Osteocyte (in vitro differentiated cells): Measurements from ENCODE around the gene RANBP1. TPM values are rescaled to one million over a fixed set of nuclear protein-coding genes. Genes with fewer than 3 reads are reported as not detected.

ENCODE experiments used
- DNase-seq: peaks from one replicate; pipeline ENCODE4 v3.0.0; 2021; ENCODE audit warnings: mixed read lengths; ENCODE audit not compliant: unreplicated experiment; ENCODE audit errors: extremely low spot score
- H3K27ac Mint-ChIP-seq: one replicate; pipeline ENCODE4 v1.8.0; 2021; ENCODE audit warnings: mild to moderate bottlenecking, mixed read lengths; ENCODE audit not compliant: unreplicated experiment
- H3K27me3 Mint-ChIP-seq: one replicate; pipeline ENCODE4 v1.8.0; 2021; ENCODE audit warnings: mixed read lengths; ENCODE audit not compliant: unreplicated experiment
- H3K36me3 Mint-ChIP-seq: one replicate; pipeline ENCODE4 v1.8.0; 2021; ENCODE audit warnings: mixed read lengths; ENCODE audit not compliant: unreplicated experiment
- H3K4me1 Mint-ChIP-seq: one replicate; pipeline ENCODE4 v1.8.0; 2021; ENCODE audit warnings: mixed read lengths; ENCODE audit not compliant: unreplicated experiment
- H3K4me3 Mint-ChIP-seq: one replicate; pipeline ENCODE4 v1.8.0; 2021; ENCODE audit warnings: mild to moderate bottlenecking, moderate library complexity, mixed read lengths; ENCODE audit not compliant: unreplicated experiment
- H3K9me3 Mint-ChIP-seq: one replicate; pipeline ENCODE4 v1.8.0; 2021; ENCODE audit warnings: mixed read lengths; ENCODE audit not compliant: unreplicated experiment
- total RNA-seq: library from RNA; stranded (reverse); gene quantifications from 2 replicates; pipeline ENCODE4 v1.2.1, GENCODE V29; 2021
- TF ChIP-seq, protein P1 (sequence below): fragments of 200-600 bp; sonication (generic); IDR thresholded peaks from 2 replicates; pipeline ENCODE4 v1.5.0; 2021; ENCODE audit warnings: antibody characterized with exemption, mild to moderate bottlenecking, moderate library complexity

Gene RANBP1
- total RNA-seq, 1 donor from 2014 or later: 104 TPM

DNA sequence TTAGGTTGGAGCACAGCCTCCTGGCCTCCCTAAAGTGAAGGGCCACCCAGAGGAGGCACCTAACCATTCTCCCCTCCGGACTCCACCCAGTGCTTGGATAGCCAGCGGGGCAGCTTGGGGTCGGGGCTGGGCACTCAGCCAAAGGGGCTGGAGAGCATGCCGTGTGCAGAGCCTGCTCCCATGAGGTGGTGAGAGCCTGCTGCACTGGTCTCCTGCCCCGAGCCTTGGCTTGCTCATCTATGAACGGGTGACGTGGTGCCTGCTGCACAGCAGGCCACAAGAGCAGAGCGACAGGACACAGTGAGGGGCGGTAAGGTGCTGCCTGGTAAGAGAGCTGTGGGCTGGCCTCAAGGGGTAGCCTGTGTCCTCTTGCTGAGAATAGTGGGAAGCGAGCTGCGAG lies 49.0 kb downstream of the RANBP1 start:
- DNase-seq: no peak
- Mint-ChIP-seq H3K27ac (no peak overlapping the region), H3K4me1 (no peaks in the 10 kb centered on the region), H3K27me3 (no peaks in the 10 kb centered on the region), H3K36me3 (no peaks in the 10 kb centered on the region), H3K4me3 (no peak overlapping the region), H3K9me3 (no peaks in the 10 kb centered on the region)
- TF ChIP-seq, protein P1, sequence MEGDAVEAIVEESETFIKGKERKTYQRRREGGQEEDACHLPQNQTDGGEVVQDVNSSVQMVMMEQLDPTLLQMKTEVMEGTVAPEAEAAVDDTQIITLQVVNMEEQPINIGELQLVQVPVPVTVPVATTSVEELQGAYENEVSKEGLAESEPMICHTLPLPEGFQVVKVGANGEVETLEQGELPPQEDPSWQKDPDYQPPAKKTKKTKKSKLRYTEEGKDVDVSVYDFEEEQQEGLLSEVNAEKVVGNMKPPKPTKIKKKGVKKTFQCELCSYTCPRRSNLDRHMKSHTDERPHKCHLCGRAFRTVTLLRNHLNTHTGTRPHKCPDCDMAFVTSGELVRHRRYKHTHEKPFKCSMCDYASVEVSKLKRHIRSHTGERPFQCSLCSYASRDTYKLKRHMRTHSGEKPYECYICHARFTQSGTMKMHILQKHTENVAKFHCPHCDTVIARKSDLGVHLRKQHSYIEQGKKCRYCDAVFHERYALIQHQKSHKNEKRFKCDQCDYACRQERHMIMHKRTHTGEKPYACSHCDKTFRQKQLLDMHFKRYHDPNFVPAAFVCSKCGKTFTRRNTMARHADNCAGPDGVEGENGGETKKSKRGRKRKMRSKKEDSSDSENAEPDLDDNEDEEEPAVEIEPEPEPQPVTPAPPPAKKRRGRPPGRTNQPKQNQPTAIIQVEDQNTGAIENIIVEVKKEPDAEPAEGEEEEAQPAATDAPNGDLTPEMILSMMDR: no peak

DNA sequence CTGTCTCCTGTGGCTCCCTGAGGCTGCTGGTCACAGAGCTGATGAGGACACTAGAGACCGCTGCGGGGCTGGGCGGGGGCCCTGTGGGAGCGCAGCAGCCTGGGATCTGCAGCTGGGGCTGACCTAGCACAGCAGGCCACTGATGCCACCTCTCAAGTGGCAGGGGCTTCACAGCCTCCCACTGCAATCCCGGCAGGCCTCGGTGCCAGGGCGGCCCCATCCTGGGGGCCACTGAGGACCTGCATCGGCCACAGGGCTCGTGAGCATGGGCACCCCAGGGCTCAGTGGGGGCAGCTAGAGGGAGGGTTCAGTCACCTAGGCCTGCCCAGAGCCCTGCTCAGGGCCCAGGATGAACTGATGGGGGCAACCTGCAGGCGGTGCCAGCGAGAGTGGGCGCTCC lies 49.5 kb downstream of the RANBP1 start:
- Mint-ChIP-seq H3K4me1 (no peaks in the 10 kb centered on the region), H3K9me3 (no peaks in the 10 kb centered on the region), H3K27me3 (peaks cover 2% of the 10 kb centered on the region), H3K27ac (no peak overlapping the region), H3K4me3 (no peak overlapping the region), H3K36me3 (no peaks in the 10 kb centered on the region)
- no peak for DNase-seq
- TF ChIP-seq, protein P1: no peak

DNA sequence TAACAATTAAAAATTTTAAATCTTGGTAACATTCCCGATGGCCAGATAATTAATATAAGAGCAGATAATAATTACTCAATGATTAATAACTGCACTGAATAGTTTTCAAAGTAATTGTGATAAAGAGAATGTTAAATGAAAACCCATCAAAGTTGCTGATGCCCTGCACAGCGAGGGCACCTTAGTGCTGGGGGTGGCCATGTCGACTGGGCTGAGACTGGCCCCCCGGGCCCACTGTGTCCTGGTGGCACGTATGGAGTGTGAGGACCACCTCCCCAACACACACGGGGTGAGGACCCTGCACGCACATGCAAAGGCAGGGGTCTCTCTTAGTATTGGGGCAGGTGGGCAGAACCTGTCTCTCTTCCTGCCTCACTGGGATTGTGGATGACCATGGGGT lies 50.0 kb downstream of the RANBP1 start:
- H3K36me3 Mint-ChIP-seq: no peaks in the 10 kb centered on the region
- H3K4me3 Mint-ChIP-seq: no peak overlapping the region
- H3K9me3 Mint-ChIP-seq: no peaks in the 10 kb centered on the region
- no peak overlapping the region for H3K27ac Mint-ChIP-seq
- peaks cover 2% of the 10 kb centered on the region for H3K27me3 Mint-ChIP-seq
- TF ChIP-seq, protein P1: no peak
- H3K4me1 Mint-ChIP-seq: no peaks in the 10 kb centered on the region
- no peak for DNase-seq

DNA sequence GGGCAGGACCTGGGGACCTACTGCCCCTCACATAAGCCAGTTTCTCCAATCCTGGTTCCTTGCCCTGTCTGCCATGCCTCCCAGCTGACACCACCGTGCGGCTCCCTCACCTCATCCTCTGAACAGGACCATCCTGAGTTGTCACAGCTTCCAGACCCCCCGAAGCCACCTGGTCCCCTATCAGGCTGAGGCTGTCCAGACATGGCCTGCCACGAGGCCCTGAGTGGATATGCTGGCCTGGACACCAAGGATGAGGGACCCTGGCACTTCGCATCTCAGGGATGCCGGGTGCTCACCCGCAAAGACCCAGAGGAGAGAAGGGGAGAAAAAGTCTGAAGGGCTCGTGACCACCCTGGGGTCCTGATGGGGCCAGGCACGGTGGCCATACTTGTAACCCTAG lies 50.8 kb downstream of the RANBP1 start:
- Mint-ChIP-seq H3K27me3 (peaks cover 2% of the 10 kb centered on the region), H3K4me1 (no peaks in the 10 kb centered on the region), H3K4me3 (no peak overlapping the region), H3K27ac (no peak overlapping the region), H3K9me3 (no peaks in the 10 kb centered on the region), H3K36me3 (no peaks in the 10 kb centered on the region)
- no peak for DNase-seq
- TF ChIP-seq, protein P1: no peak

DNA sequence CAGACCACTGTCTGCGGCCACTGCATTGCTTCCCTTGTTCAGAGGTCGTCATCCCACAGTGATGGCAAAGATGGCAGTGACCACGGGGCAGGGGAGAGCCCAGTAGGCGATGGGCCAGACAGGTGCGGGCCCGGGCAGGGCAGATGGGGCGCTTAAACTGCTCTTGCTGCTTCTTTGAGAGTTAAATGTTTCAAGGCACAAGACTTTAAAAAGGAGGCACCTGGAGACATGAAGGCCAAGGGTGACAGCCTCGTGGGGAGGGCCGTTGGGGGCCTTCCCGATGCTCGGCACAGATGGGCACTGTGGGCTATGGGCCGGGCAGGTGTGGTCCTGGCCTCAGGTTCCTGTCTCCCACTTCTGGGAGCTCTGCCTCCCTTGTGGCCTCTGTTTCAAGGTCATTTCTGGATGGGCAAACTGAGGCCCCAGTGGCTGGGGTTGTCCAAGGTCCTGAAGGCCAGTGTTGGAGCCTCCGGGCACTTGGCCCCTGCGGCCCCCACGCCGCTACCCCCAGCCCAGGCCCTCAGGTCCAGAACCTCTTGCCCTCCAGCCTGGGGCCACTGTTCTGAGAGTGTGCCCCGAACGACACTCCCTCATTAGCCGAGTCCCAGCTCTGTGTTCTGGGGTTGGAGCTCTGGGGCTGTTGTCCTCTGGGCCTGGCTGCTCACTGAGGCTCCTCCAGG lies 51.9 kb downstream of the RANBP1 start:
- no peak for DNase-seq
- TF ChIP-seq, protein P1: no peak
- H3K27me3 Mint-ChIP-seq: peaks cover 2% of the 10 kb centered on the region
- H3K27ac Mint-ChIP-seq: no peak overlapping the region
- no peaks in the 10 kb centered on the region for H3K4me1 Mint-ChIP-seq
- H3K9me3 Mint-ChIP-seq: no peaks in the 10 kb centered on the region
- H3K36me3 Mint-ChIP-seq: no peaks in the 10 kb centered on the region
- H3K4me3 Mint-ChIP-seq: no peak overlapping the region
